ENCODE results near the gene KNTC1. TPM values are rescaled to one million over a fixed set of nuclear protein-coding genes. Genes with fewer than 3 reads are reported as not detected.

Gene KNTC1
- total RNA-seq, 2 donors from 2014 or later, result 10.8 to 28.6 TPM

- TF ChIP-seq CTCF (IDR thresholded peaks at IDR 0.05) (no peak), POLR2AphosphoS5 (IDR thresholded peaks at IDR 0.05) (no peak), POLR2A (IDR thresholded peaks at IDR 0.05) (no peak)
- no peak overlapping the region for H3K4me3 ChIP-seq
- no peaks in the 10 kb centered on the region for H3K27me3 ChIP-seq (replicated peaks; ENCODE audit: insufficient read depth)
- no peak for DNase-seq (ENCODE audit: low spot score)
- no peak overlapping the region for H3K27ac ChIP-seq
- no peaks in the 10 kb centered on the region for H3K36me3 ChIP-seq
- intact Hi-C loops (cut with DNase I), result no loop called here
- no peaks in the 10 kb centered on the region for H3K4me1 ChIP-seq (replicated peaks)
- WGBS, result 96% methylated on average over 7 of the region's 7 CpGs
- no peaks in the 10 kb centered on the region for H3K9me3 ChIP-seq
Measured at GRCh38 chr12:122528582-122528981, 1.5 kb downstream of the KNTC1 start.

GRCh38 chr12:122528992-122529391, 1.9 kb downstream of the KNTC1 start:
- intact Hi-C loops (cut with DNase I), result no loop called here
- WGBS, result 98% methylated on average over 6 of the region's 6 CpGs

DNA sequence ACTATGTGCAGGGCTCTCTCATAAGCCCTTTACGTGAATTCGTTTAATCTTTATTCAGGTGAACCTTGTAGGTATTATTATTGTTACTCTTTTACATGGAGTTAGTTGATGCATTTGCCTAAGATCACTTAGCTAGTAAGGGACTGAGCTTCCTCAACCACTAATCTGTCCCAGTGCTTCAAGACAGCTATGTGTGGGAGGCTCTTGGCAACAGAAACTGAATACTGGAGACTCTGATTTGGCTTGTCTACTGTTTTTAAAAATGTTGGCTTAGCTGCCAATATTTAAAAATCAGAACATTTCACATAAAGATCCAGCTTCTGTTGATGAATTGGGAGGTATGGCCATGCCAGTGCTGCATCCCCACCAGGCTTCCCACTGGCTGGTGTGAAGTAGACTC, 6.8 kb downstream of the KNTC1 start:
- Histone ChIP-seq H3K4me3 (no peak overlapping the region), H3K27me3 (replicated peaks; ENCODE audit: insufficient read depth) (no peaks in the 10 kb centered on the region), H3K36me3 (no peaks in the 10 kb centered on the region), H3K4me1 (replicated peaks) (no peaks in the 10 kb centered on the region), H3K9me3 (no peaks in the 10 kb centered on the region), H3K27ac (no peak overlapping the region)
- DNase-seq (ENCODE audit: low spot score), result no peak
- WGBS, result 96% methylated on average over 2 of the region's 2 CpGs
- intact Hi-C loops (cut with DNase I), result no loop called here
- TF ChIP-seq POLR2AphosphoS5 (IDR thresholded peaks at IDR 0.05) (no peak), POLR2A (IDR thresholded peaks at IDR 0.05) (no peak), CTCF (IDR thresholded peaks at IDR 0.05) (no peak)

More at GRCh38 chr12:122528992-122529391, 1.9 kb downstream of the KNTC1 start:
- no peak for TF ChIP-seq POLR2A (IDR thresholded peaks at IDR 0.05)
- TF ChIP-seq CTCF (IDR thresholded peaks at IDR 0.05), result no peak
- no peak for TF ChIP-seq POLR2AphosphoS5 (IDR thresholded peaks at IDR 0.05)
- no peak for DNase-seq (ENCODE audit: low spot score)
- H3K27ac ChIP-seq, result no peak overlapping the region
- H3K4me1 ChIP-seq (replicated peaks), result no peaks in the 10 kb centered on the region
- H3K27me3 ChIP-seq (replicated peaks; ENCODE audit: insufficient read depth), result no peaks in the 10 kb centered on the region
- no peaks in the 10 kb centered on the region for H3K36me3 ChIP-seq
- no peak overlapping the region for H3K4me3 ChIP-seq
- H3K9me3 ChIP-seq, result no peaks in the 10 kb centered on the region

DNA sequence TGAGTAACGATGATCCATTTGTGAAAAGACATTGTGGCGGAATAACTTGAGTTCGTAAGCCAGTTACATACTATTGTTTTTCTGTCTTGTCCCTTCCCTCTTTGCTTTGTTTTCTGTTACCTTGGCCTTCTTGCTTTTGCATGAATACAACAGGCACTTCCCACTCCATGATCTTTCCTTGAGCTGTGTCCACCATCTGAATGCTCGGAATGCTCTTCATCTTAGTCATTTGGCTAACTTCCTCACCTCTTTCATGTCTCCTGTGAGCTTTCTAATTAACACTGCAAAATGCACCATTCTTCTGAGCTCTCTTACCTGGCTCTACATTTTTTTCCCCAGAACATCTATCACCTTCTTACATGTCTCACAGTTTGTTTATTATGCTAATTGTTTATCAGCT, 10.0 kb downstream of the KNTC1 start:
- no peak for DNase-seq (ENCODE audit: low spot score)
- H3K36me3 ChIP-seq, result no peaks in the 10 kb centered on the region

More for the DNA sequence above, 10.0 kb downstream of the KNTC1 start:
- Histone ChIP-seq H3K4me3 (no peak overlapping the region), H3K9me3 (no peaks in the 10 kb centered on the region), H3K4me1 (replicated peaks) (no peaks in the 10 kb centered on the region), H3K27ac (no peak overlapping the region), H3K27me3 (replicated peaks; ENCODE audit: insufficient read depth) (no peaks in the 10 kb centered on the region)
- TF ChIP-seq CTCF (IDR thresholded peaks at IDR 0.05), result no peak
- no peak for TF ChIP-seq POLR2A (IDR thresholded peaks at IDR 0.05)
- no peak for TF ChIP-seq POLR2AphosphoS5 (IDR thresholded peaks at IDR 0.05)
- 97% methylated on average over 4 of the region's 4 CpGs for WGBS
- intact Hi-C loops (cut with DNase I), result no loop called here
